NCI-H82 treated with DMSO at 0.1 percent for 48 hours (cell line): ENCODE data around the gene R3HDM4.
A peak's percentile ranks its signal among the peaks of the same experiment; 100 is the strongest.
"Not testable (repeated sequence)": the region's sequence is repeated elsewhere in the genome, so short reads cannot be mapped to it uniquely, and the experiment has no call there.

Source experiments
- DNase-seq: peaks from one replicate; lab custom pipeline; 2025; ENCODE audit not compliant: unreplicated experiment; lab: John Stamatoyannopoulos, UW

The R3HDM4 gene

GRCh38 chr19:896434-896833 is 16.6 kb downstream of the R3HDM4 start:
- DNase-seq = no peak

DNA sequence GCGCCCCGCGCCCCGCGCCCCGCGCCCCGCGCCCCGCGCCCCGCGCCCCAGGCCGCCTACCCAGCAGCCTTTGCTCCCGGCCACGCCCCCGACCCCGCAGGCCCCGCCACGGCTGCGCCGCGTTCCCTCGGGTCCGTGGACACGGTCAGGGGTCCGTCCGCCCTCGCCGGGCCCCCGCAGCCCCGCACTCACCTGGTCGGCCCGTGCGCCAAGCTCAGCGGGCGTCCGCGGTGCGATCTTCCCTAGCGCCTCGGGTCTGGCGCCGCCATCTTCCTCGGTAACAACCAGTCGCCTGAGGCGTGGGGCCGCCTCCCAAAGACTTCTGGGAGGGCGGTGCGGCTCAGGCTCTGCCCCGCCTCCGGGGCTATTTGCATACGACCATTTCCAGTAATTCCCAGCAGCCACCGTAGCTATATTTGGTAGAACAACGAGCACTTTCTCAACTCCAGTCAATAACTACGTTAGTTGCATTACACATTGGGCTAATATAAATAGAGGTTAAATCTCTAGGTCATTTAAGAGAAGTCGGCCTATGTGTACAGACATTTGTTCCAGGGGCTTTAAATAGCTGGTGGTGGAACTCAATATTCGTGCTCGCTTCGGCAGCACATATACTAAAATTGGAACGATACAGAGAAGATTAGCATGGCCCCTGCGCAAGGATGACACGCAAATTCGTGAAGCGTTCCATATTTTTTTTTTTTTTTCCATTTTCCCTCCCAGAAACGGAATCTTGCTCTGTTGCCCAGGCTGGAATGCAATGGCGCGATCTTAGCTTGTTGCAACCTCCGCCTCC is 19.9 kb downstream of the R3HDM4 start, which contains the start of the genes MED16 and RNU6-9:
Gene MED16 (minus strand): TSS at position 294 of the 796 bp plus-strand sequence. CDS start 2,056 bp downstream, outside the sequence.
Gene RNU6-9 (plus strand): TSS at position 591 of the 796 bp plus-strand sequence.
- DNase-seq = peak; percentile 65

GRCh38 chr19:892243-892893 is 20.7 kb downstream of the R3HDM4 start:
- no peak for DNase-seq

- DNase-seq = not testable (repeated sequence)
These were observed 21.4 kb downstream of the R3HDM4 start for GRCh38 chr19:891421-892200.

- no peak for DNase-seq
These were observed 22.2 kb downstream of the R3HDM4 start for GRCh38 chr19:890831-891230.

DNA sequence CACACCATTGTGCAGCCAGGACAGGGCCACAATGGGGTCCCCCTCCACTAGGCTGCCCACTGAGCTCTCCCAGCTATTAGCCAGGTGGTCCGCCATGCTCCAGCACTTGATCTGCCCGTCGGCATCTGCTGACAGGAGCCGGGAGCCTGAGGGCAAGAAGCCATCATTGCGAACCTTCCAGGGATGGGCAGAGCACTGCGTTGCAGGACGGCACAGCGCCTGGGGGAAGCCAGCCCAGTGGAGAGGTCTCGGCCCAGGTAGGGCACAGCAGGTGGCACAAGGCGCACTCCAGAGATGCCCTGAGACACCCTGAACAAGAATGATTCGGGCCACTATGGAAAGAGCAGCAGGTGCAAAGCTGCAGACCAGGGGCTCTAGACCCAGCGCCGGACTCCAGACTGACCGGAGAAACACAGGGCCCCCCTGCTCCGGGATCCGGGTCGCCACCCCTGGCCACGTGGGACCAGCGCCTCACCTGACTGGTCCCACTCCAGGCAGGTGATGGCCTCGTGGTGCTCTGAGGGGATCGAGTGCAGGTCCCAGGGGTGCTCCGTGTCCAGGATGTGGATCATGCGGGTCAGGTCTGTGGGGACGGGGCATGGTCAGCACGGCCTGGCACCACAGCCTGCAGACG is 23.2 kb downstream of the R3HDM4 start:
- DNase-seq = no peak

DNA sequence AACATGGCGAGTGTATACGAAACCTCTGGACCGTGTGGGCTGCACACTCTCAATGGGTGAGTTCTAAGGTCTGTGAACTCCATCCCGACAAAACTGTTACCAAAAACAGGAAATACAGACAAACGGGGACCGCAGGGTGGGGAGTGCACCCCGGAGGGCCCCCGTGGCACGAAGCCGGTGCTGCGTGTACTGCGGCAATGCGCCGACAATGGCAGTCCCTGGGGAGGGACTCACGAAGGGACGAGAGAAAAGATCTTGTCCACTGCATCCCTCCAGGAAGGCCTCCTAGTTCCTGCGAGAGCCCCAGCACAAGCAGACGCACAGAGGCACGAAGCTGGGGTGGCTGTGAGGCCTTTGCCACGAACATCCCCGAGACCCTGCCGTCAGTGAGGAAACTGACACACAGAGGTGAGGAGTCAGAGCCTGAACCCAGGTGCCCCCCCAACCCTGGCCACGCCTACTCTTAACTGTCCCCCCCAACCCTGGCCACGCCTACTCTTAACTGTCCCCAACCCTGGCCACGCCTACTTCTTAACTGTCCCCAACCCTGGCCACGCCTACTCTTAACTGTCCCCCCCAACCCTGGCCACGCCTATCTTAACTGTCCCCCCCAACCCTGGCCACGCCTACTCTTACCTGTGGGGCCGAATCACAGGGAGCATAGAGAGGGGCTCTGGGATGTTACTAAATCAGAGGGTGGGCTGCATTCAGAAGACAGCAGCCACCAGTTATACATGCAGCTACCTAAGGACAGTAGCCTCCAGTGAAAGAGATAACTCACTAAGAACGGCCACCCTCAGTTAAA is 24.2 kb downstream of the R3HDM4 start:
- no peak for DNase-seq

DNA sequence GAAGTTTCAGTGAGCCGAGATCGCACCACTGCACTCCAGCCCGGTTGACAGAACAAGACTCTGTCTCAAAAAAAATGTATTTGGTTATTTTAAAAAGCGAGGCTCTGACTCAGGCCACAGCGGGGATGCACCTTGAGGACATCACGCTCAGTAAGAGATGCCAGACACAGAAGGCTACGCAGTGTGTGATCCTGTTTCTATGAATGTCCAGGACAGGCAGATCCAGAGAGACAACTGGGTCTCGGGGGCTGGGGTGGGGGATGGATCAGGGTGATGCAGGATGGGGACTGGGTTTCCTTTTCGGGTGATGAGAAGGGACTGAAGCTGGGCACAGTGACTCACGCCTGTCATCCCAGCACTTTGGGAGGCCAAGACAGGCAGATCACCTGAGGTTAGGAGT is 25.4 kb downstream of the R3HDM4 start:
- DNase-seq = no peak

GRCh38 chr19:887072-887471 is 25.9 kb downstream of the R3HDM4 start:
- no peak for DNase-seq

DNA sequence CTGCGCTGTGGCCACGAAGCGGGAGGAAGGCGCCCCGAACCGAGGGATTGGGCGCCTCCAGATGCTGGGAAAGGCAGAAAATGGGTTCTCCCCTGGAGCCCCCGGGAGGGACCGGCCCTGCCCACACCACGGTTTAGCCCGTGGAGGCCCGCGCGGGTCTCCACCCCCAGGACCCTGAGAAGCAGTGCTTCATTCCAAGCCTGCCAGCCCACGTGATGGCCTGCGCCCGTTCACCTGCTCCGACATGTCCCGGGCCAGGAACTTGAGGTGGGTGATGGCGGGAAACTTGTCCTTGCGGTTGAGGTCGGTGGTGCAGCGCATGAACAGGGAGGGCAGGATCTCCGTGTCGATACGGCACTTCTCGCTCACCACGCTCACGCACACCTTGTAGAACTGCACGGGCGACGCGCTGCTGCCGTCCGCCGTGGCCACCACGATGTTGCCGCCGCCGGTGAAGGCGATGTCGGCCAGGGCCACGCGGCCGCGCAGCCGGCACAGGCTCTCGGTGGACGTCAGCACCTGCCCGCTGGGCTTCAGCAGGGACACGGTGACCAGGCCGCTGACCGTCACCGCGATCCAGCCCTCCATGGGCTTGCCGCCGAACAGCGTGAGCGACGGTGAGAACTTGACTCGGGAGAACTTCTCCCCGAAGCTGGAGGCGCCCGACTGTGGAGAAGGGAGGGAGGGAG is 27.3 kb downstream of the R3HDM4 start:
- DNase-seq = no peak

- DNase-seq = no peak
These were observed 28.4 kb downstream of the R3HDM4 start for GRCh38 chr19:884420-885211.

DNA sequence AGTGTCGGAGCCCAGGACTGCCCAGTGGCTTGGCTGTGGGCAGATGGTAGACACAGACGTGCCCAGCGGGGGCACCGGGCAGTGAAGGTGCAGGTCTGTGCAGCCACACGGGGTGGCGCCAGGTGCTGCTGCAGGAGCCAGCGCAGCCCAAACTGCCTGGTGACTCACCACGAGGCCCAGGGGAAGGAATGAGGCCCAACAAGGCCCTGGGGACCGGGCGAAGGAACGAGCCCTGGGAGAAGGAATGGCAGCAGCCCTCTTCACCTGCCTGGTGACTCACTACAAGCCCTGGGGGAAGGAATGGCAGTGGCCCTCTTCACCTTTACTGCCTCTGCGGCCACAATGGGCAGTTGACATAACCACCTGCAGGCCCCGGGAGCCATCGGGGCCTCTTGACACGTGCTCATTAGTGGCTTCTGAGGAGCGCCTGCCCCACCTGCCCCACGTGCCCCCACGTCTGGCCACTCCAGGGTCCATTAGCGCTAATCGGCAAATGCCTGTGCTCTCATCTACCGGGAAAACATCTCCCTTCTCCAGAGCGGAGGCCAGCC is 29.3 kb downstream of the R3HDM4 start:
- no peak for DNase-seq

DNA sequence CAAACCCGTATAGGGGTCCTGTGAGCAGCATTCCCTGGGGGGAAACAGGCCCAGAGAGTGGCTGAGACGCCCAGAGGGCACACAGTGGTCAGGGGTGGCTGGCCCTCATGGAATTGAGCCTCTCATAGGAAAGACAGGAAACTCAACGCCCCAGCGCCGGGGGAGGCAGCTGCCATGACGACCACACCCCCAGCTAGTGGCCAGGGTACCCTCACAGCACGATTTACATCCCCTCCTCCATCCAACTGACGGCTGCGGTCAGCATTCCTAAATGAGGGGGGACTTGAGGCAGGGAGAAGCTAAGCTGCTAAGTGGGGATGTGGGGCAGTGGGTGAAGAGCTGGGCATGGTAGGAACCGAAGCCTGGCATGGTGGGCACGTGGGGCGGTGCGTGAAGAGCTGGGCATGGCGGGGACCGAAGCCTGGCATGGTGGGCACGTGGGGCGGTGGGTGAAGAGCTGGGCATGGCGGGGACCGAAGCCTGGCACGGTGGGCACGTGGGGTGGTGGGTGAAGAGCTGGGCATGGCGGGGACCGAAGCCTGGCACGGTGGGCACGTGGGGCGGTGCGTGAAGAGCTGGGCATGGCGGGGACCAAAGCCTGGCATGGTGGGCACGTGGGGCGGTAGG is 30.0 kb downstream of the R3HDM4 start:
- DNase-seq = no peak

GRCh38 chr19:881385-882071 is 31.5 kb downstream of the R3HDM4 start:
- no peak for DNase-seq

DNA sequence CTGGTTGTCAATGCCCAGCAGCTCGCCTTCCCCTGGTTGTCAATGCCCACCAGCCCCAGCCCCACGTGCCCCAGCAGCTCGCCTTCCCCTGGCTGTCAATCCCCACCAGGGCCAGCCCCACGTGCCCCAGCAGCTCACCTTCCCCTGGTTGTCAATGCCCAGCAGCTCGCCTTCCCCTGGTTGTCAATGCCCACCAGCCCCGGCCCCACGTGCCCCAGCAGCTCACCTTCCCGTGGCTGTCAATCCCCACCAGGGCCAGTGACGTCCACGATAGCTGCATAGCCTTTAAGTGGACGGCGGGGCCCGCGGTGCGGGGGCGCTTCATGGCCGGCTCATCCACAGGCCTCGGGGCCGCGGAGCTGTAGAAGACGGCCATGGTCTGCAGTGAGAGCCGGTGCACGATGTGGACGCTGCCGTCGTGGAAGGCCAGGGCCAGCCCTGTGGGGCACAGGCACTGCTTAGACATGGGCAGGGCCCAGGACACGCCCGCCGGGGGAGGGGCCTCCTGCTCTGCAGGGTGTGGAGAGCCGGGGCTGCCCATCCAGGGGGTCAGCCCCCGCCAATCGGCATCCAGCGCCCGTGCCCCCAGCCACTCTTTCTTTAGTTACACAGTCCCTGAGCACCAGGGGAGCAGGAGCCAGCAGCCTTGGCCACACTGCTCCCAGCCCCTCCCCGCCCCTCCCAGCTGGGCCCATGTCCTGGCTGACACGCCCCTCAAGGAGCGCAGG is 33.1 kb downstream of the R3HDM4 start:
- no peak for DNase-seq

DNA sequence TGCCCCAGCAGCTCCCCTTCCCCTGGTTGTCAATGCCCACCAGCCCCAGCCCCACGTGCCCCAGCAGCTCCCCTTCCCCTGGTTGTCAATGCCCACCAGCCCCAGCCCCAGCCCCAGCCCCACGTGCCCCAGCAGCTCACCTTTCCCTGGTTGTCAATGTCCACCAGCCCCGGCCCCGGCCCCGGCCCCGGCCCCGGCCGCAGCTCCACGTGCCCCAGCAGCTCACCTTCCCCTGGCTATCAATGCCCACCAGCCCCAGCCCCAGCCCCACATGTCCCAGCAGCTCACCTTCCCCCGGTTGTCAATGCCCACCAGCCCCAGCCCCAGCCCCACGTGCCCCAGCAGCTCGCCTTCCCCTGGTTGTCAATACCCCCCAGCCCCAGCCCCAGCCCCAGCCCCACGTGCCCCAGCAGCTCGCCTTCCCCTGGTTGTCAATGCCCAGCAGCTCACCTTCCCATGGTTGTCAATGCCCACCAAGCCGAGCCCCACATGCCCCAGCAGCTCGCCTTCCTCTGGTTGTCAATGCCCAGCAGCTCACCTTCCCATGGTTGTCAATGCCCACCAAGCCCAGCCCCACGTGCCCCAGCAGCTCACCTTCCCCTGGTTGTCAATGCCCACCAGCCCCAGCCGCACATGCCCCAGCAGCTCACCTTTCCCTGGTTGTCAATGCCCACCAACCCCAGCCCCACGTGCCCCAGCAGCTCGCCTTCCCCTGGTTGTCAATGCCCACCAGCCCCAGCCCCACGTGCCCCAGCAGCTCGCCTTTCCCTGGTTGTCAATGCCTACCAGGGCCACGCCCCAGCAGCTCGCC is 34.1 kb downstream of the R3HDM4 start:
- DNase-seq = not testable (repeated sequence)
